ENCODE results near the gene CD151. TPM values are rescaled to one million over a fixed set of nuclear protein-coding genes. Genes with fewer than 3 reads are reported as not detected.
A peak's percentile ranks its signal among the peaks of the same experiment; 100 is the strongest.

CD151 gene
- total RNA-seq, 8 experiments from 2014 or later, result 43.0 to 311 (median 121) TPM

DNA sequence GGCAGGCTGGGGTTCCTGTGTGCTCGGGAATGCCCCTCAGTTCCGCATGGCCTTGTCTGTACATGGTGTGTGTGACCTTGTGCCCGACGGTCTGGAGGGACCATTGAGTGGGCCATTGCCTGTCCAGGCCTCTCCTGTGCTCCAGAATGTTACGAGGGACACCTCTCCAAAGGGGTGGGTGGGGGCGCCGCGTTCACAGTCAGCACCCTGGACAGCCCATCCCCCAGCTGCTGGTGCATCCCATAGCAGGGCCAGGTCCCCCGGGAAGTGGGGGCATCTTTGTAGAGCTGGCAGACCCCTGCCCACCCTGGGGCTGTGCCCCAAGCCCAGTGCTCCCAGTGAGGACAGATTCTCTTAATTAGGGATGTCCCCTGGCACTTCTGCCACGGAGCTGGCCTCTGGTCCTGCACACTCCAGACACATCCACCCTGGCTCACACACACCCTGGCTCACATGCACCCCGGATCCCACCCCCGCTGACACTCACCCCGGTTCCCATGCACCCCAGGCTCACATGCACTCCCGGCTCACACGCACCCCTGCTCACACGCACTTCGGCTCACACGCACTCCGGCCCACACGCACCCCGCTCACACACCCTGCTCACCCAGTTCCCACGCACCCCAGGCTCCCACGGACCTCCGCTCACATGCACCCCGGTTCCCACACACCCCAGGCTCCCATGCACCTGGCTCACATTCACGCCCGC lies 25.5 kb downstream of the CD151 start:
- ATAC-seq (replicated peaks in 6 of 8), result no peak
- Histone ChIP-seq H3K27ac (no peak overlapping the region), H3K4me1 (replicated peaks in 1 of 2) (peaks cover 72 to 76% of the 10 kb centered on the region in 2 donors), H3K4me3 (no peak overlapping the region)
- in situ Hi-C loops (cut with MboI; ENCODE audit: low pct_unique_long_range_greater_than_20kb in 2 of 9, low sequenced_read_pairs in 9 of 9, unreplicated experiment in 9 of 9), result no loop called here
- WGBS, 10 experiments, result 71 to 100% methylated on average over 1 to 4 of the region's 27 CpGs; no CpG with 5 or more reads in 8 of the 10 experiments

DNA sequence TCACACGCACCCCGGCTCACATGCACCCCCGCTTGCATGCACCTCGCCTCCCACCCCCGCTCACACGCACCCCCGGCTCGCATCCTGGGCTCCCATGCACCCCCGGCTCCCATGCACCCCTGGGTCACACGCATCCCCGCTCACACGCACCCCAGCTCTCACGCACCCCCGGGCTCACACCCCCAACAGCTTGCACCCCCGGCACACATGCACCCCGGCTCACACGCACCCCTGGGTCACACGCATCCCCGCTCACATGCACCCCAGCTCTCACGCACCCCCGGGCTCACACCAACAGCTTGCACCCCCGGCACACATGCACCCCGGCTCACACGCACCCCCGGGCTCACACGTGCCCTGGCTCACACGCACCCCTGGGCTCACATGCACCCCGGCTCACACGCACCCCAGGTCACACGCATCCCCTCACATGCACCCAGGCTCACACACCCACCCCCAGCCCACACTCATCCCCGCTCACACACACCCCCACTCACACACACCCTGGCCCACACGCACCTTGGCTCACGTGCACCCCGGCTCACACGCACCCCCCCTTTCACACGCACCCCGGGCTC lies 26.1 kb downstream of the CD151 start:
- Histone ChIP-seq H3K4me3 (no peak overlapping the region), H3K27ac (no peak overlapping the region), H3K4me1 (replicated peaks in 1 of 2) (peaks cover 71 to 78% of the 10 kb centered on the region in 2 donors)
- no CpG with 5 or more reads among the region's 37 CpGs for WGBS, 10 experiments
- no peak for ATAC-seq (replicated peaks in 6 of 8)
- in situ Hi-C loops (cut with MboI; ENCODE audit: low pct_unique_long_range_greater_than_20kb in 2 of 9, low sequenced_read_pairs in 9 of 9, unreplicated experiment in 9 of 9), result no loop called here

DNA sequence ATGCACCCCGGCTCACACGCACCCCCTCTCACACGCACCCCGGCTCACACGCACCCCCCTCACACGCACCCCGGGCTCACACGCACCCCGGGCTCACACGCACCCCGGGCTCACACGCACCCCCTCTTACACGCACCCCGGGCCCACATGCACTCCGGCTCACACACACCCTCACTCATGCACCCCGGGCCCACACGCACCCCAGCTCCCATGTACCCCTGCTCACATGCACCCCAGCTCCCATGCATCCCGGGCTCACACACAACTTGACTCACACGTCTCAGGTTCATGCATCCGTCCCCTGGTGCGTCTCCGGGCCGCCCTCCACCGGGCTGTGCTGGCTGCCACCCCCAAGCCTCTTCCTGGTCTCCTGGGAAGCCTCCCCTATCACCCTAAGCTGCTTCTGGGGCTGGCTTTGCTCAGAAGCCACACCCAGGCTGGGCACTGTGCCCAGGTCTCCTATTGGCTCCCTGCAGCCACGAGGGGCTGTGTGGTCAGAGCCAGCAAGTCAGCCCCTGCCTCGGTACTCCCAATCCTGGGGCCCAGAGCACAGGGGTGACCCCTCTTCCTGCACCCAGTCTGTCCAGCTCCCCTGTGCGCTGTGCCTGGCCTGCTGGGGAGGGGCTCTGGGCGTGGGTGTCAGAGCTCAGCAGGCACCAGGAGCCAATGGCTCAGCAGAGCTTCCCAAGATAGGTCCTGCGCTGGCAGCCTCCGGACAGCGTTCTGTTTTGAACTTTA lies 26.8 kb downstream of the CD151 start:
- H3K4me3 ChIP-seq, result no peak overlapping the region
- H3K27ac ChIP-seq, result no peak overlapping the region
- ATAC-seq (replicated peaks in 6 of 8), result peak in 7 of 8 experiments; percentile 3 to 83 (median 57)
- WGBS, 10 experiments, result 8 to 40% methylated on average over 1 to 2 of the region's 31 CpGs; no CpG with 5 or more reads in 8 of the 10 experiments
- in situ Hi-C loops (cut with MboI; ENCODE audit: low pct_unique_long_range_greater_than_20kb in 2 of 9, low sequenced_read_pairs in 9 of 9, unreplicated experiment in 9 of 9), result no loop called here
- H3K4me1 ChIP-seq (replicated peaks in 1 of 2), result peaks cover 63 to 71% of the 10 kb centered on the region in 2 donors

DNA sequence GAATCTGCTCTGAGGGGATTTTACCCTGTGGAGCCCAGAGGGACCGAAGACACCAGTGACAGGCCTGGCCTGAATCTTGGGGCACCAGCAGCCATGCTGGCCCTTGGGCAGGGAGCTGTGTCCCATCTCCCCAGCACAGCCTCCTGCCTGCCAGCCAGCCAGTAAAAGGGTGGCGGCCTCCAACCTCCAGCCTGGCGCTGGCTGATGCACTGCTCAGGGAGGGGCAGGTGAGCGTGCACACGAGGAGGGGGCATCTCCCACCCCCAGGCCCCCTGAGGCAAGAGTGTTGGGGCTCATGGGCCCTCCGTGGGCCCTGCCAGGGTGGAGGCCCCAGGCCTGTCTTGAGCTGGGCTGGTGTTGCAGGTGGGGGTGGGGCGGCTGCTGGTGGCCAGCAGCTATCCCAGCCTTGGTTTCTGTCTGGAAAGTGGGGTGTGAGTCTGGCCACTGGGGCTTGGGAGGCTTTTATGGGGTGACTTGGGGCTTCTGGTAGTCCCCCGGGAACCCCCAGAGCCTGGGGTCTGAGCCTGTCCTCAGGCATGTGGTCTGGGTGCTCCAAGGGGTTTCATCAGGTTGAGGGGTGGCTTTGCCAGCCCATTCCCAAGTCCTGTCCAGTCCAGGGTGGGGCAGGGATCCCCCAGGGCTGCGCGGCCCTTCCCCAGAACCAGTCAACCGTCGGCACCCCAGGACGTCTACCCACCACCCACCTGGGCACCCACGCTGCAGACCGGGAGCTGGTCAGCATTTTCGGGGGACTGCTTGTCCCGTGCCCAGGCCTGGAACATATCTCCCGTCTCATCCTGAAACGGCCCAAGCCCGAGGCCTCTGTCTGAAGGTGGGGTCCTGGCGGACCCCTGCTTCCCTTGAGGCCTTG lies 27.7 kb downstream of the CD151 start:
- peaks cover 54 to 62% of the 10 kb centered on the region in 2 donors for H3K4me1 ChIP-seq (replicated peaks in 1 of 2)
- in situ Hi-C loops (cut with MboI; ENCODE audit: low pct_unique_long_range_greater_than_20kb in 2 of 9, low sequenced_read_pairs in 9 of 9, unreplicated experiment in 9 of 9), result no loop called here
- ATAC-seq (replicated peaks in 6 of 8), result peak in 1 of 8 experiments; percentile 4
- 69 to 100% (median 95%) methylated on average over 1 to 7 of the region's 21 CpGs; no CpG with 5 or more reads in 7 of the 10 experiments for WGBS, 10 experiments
- H3K27ac ChIP-seq, result no peak overlapping the region
- no peak overlapping the region for H3K4me3 ChIP-seq

DNA sequence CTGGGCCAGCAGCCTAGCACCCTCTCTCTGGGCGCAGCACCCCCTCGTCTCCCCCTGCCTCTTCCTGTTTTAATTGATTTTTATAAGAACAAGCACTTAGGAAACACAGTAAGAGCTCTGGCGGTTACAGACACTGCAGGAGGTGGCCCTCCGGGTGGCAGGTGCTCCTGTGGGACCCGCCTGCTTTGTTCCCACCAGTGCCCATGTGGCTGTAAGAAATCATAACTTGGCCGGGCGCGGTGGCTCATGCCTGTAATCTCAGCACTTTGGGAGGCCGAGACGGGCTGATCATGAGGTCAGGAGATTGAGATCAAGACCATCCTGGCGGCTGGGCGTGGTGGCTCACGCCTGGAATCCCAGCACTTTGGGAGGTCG lies 28.3 kb downstream of the CD151 start:
- Histone ChIP-seq H3K4me1 (replicated peaks in 1 of 2) (peaks cover 48 to 56% of the 10 kb centered on the region in 2 donors), H3K27ac (no peak overlapping the region), H3K4me3 (no peak overlapping the region)
- 100% methylated on average over 1 to 2 of the region's 14 CpGs; no CpG with 5 or more reads in 8 of the 10 experiments for WGBS, 10 experiments
- no peak for ATAC-seq (replicated peaks in 6 of 8)
- in situ Hi-C loops (cut with MboI; ENCODE audit: low pct_unique_long_range_greater_than_20kb in 2 of 9, low sequenced_read_pairs in 9 of 9, unreplicated experiment in 9 of 9), result no loop called here

DNA sequence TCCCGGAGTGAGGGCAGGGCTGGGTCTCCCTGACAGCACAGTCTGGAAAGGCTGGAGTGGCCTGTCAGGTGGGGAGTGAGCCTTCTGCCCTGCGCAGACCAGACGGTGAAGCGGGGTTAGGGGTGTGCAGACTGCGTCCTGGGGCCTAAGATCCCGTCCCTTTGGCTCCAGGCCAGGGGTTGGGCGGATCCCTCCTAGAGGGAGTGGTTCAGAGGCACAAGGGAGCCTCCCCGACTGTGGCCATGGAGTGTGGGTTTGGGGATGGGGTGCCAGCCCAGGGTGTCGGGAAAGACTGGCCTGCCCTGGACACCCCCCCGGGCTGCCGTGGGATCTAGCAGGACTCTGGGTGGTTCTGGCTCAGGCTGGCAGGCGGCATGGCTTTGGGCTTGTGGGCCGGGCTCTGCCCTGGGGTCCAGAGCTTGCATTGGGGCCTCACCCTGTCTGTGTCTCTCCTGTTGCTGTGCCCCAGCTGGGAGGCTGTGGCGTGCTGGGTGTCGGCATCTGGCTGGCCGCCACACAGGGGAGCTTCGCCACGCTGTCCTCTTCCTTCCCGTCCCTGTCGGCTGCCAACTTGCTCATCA lies 29.4 kb downstream of the CD151 start:
- Histone ChIP-seq H3K4me3 (peak overlapping the region in 2 of 5 donors; percentile 1 to 24), H3K27ac (peak overlapping the region; percentile 86 to 94), H3K4me1 (replicated peaks in 1 of 2) (peaks cover 37 to 45% of the 10 kb centered on the region in 2 donors)
- peak; percentile 0 to 48 (median 30) for ATAC-seq (replicated peaks in 6 of 8)
- in situ Hi-C loops (cut with MboI; ENCODE audit: low pct_unique_long_range_greater_than_20kb in 2 of 9, low sequenced_read_pairs in 9 of 9, unreplicated experiment in 9 of 9), result no loop called here
- 0 to 30% methylated on average over 1 to 7 of the region's 20 CpGs; no CpG with 5 or more reads in 8 of the 10 experiments for WGBS, 10 experiments

DNA sequence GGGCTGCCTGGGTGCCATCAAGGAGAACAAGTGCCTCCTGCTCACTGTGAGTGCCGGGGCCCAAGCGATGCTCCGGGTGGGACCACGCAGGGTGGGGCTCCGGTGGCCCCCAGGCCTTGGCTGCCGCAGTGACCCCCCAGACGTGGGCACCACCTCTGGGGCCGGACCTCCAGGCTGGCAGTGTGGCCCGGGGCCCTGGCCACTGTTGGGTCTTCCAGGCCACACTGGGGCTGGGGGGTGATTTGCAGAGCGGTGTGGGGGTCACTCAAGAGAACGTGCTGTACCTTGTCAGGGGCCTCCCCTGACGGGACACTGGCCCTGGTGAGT lies 29.9 kb downstream of the CD151 start:
- Histone ChIP-seq H3K27ac (peak overlapping the region; percentile 86 to 94), H3K4me3 (peak overlapping the region in 2 of 5 donors; percentile 1 to 24), H3K4me1 (replicated peaks in 1 of 2) (peaks cover 34 to 41% of the 10 kb centered on the region in 2 donors)
- no CpG with 5 or more reads among the region's 12 CpGs for WGBS, 10 experiments
- ATAC-seq (replicated peaks in 6 of 8), result no peak
- in situ Hi-C loops (cut with MboI; ENCODE audit: low pct_unique_long_range_greater_than_20kb in 2 of 9, low sequenced_read_pairs in 9 of 9, unreplicated experiment in 9 of 9), result no loop called here

DNA sequence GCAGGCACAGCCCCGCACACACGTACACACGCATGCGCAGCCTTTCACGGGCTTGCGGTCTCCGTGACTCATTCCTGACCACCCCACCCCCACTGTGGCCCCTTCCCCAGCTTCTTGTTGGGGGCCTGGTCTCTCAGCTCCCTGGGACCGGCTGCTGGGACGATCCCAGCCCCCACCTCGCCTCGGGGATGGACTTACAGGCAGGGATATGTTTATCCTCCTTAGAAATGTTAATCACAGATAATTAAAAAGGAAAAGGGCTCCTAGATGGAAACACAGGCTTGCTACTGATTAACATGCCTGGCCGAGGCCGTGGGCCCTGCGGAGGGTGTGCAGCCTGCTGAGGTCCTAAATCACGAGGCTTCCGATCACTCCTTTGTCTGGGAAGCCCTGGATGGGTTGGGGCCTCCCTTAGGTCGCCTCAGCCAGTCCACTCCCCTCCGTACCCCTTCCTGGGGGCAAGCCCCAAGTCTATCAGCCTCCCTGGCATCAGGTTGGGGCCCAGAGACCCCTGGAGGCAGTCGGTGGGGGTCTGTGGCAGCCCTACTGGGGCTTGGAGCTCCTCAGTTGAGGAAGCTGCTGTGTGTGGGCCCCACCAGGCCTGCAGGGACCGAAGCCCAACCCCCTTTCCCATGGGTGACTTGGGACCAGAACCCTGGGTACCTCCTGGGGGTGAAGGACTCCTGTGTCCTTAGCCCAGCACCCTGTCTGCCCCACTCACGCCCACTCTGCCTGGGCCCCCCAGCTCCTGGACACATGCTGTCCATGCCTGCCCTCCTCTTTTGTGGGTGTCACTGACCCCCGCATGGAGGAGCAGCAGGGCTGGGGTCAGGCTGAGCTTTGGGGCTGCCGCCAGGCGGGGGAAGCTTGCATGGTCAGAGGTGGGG lies 30.5 kb downstream of the CD151 start:
- peak in 6 of 8 experiments; percentile 0 to 80 (median 78) for ATAC-seq (replicated peaks in 6 of 8)
- H3K27ac ChIP-seq, result peak overlapping the region; percentile 86 to 94
- H3K4me3 ChIP-seq, result peak overlapping the region in 1 of 5 donors; percentile 24
- 22 to 27% methylated on average over 7 of the region's 24 CpGs; no CpG with 5 or more reads in 8 of the 10 experiments for WGBS, 10 experiments
- in situ Hi-C loops (cut with MboI; ENCODE audit: low pct_unique_long_range_greater_than_20kb in 2 of 9, low sequenced_read_pairs in 9 of 9, unreplicated experiment in 9 of 9), result no loop called here
- H3K4me1 ChIP-seq (replicated peaks in 1 of 2), result peaks cover 32 to 41% of the 10 kb centered on the region in 2 donors

DNA sequence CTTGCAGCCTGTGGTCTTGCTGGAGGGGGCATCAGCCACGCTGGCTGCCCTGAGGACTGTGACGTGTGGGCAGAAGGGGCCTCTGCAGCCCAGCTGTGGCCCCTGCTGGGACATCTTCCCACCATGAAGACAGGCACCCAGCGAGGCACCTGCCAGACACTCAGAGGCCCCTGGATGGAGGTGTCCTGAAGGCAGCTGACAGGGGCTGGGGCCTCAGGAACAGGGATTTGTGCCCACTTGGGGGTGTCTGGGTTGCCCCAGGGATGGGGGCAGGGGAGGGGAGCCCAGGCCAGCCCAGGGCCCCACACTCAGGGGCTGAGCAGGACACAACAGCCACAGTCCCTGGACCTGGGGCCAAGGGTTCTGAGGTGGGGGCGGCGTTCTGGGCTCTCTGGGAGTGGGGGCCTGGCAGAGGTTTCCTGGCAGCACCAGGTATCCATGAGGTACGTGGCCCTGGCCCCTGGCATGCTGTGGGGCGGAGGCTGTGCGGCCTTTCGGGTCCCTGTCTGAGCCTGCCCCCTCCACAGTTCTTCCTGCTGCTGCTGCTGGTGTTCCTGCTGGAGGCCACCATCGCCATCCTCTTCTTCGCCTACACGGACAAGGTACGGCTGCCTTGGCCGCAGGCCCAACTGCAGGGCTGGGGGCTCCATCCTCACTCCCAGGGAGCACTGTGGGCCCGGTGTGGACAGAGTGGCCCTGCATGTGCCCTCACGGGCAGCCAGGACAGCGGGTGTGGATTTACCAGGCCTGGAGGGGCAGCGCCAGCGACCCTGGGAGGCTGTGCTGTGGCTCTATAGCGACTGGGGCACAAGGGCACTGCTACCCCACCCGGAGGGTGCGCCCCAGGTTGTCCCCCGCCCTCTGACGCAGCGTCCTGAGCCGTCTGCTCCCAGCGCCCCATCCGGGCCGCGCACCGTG lies 31.4 kb downstream of the CD151 start:
- in situ Hi-C loops (cut with MboI; ENCODE audit: low pct_unique_long_range_greater_than_20kb in 2 of 9, low sequenced_read_pairs in 9 of 9, unreplicated experiment in 9 of 9), result no loop called here
- WGBS, 10 experiments, result 98 to 100% (median 100%) methylated on average over 1 to 10 of the region's 31 CpGs; no CpG with 5 or more reads in 7 of the 10 experiments
- H3K4me1 ChIP-seq (replicated peaks in 1 of 2), result peaks cover 32 to 41% of the 10 kb centered on the region in 2 donors
- no peak for ATAC-seq (replicated peaks in 6 of 8)
- H3K27ac ChIP-seq, result peak overlapping the region; percentile 86 to 94
- H3K4me3 ChIP-seq, result no peak overlapping the region

DNA sequence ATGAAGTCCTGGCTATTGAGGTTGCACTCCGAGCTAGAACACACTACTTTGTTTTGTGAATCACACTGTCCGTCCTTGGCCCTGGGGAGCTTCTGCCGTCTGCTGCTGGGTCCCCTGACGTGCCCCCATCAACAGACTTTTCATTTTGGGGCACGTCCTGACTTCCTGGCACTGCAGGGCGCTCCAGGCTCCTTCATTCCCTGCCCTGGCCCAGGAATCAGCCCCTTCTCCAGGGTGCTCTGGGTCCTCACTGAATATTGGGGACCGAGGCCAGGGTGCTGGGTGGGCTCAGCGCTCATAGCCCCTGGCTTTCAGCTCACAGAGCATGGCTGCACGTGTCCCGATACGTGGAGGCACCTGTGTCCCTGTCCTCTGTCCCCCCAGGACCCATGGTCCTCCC lies 32.1 kb downstream of the CD151 start:
- H3K4me1 ChIP-seq (replicated peaks in 1 of 2), result peaks cover 31 to 42% of the 10 kb centered on the region in 2 donors
- H3K27ac ChIP-seq, result no peak overlapping the region
- 90% methylated on average over 2 of the region's 11 CpGs; no CpG with 5 or more reads in 9 of the 10 experiments for WGBS, 10 experiments
- in situ Hi-C loops (cut with MboI; ENCODE audit: low pct_unique_long_range_greater_than_20kb in 2 of 9, low sequenced_read_pairs in 9 of 9, unreplicated experiment in 9 of 9), result no loop called here
- H3K4me3 ChIP-seq, result no peak overlapping the region
- ATAC-seq (replicated peaks in 6 of 8), result no peak
